Mesenchymal stem cell (in vitro differentiated cells and primary cell): ENCODE measurements around the gene LIFR.

Source experiments
- DNase-seq: peaks from one replicate; pipeline ENCODE4 v3.0.0-alpha.2; 2013
- H2AFZ ChIP-seq: one replicate; pipeline ENCODE4 v1.6.1; 2013; ENCODE audit warnings: low read depth, mild to moderate bottlenecking, control low read depth, inconsistent platforms, low read length, moderate library complexity
- H2AK5ac ChIP-seq: 2 replicates; pipeline ENCODE4 v1.6.1; 2013; ENCODE audit warnings: low read length, moderate library complexity, mild to moderate bottlenecking, inconsistent platforms; ENCODE audit not compliant: severe bottlenecking
- H2BK120ac ChIP-seq: one replicate; pipeline ENCODE4 v1.6.1; 2013; ENCODE audit warnings: low read depth, mild to moderate bottlenecking, inconsistent platforms, low read length, moderate library complexity
- H2BK12ac ChIP-seq, 2 experiments: one replicate each; pipeline ENCODE4 v1.6.1; 2013; ENCODE audit warnings: inconsistent platforms in 2 of 2, low read length in 2 of 2, mild to moderate bottlenecking in 2 of 2, moderate library complexity in 2 of 2, control low read depth in 1 of 2
- H2BK15ac ChIP-seq: one replicate; pipeline ENCODE4 v1.6.1; 2013; ENCODE audit warnings: mild to moderate bottlenecking, low read depth, inconsistent platforms; ENCODE audit not compliant: poor library complexity, severe bottlenecking
- H2BK5ac ChIP-seq: 2 replicates; pipeline ENCODE4 v1.6.1; 2013; ENCODE audit warnings: low read depth, mild to moderate bottlenecking, low read length, control low read depth, inconsistent platforms; ENCODE audit not compliant: poor library complexity, severe bottlenecking
- H3K14ac ChIP-seq, 2 experiments: one replicate each; pipeline ENCODE4 v1.6.1; 2013; ENCODE audit warnings: inconsistent platforms in 2 of 2, low read length in 2 of 2, control low read depth in 1 of 2, mild to moderate bottlenecking in 1 of 2, moderate library complexity in 1 of 2
- H3K18ac ChIP-seq, 2 experiments: one replicate each; pipeline ENCODE4 v1.6.1; 2013; ENCODE audit warnings: inconsistent platforms in 2 of 2, low read length in 2 of 2, control low read depth in 1 of 2, low read depth in 1 of 2, mild to moderate bottlenecking in 1 of 2
- H3K23ac ChIP-seq, 2 experiments: one replicate each; pipeline ENCODE4 v1.6.1; 2013; ENCODE audit warnings: inconsistent platforms in 2 of 2, low read length in 2 of 2, mild to moderate bottlenecking in 2 of 2, moderate library complexity in 2 of 2, control low read depth in 1 of 2
- H3K27ac ChIP-seq: 2 replicates; pipeline ENCODE4 v1.5.1; 2013; ENCODE audit warnings: mild to moderate bottlenecking, moderate library complexity, low read length, control low read depth, inconsistent platforms; ENCODE audit not compliant: poor library complexity, severe bottlenecking
- H3K27me3 ChIP-seq, 2 experiments: 2 replicates each; pipeline versions ENCODE4 v1.6.1 to v1.7.0; 2013; ENCODE audit warnings: low read length in 2 of 2, mild to moderate bottlenecking in 2 of 2, moderate library complexity in 2 of 2, control low read depth in 1 of 2, inconsistent platforms in 1 of 2; ENCODE audit not compliant: control insufficient read depth in 1 of 2, insufficient read depth in 1 of 2
- H3K36me3 ChIP-seq, 2 experiments: 2 replicates each; pipeline versions ENCODE4 v1.6.1 to v1.7.0; 2013; ENCODE audit warnings: low read length in 2 of 2, control low read depth in 1 of 2, inconsistent platforms in 1 of 2, low read depth in 1 of 2, mild to moderate bottlenecking in 1 of 2; ENCODE audit not compliant: insufficient read depth in 2 of 2, control insufficient read depth in 1 of 2
- H3K4ac ChIP-seq, 2 experiments: one replicate each; pipeline ENCODE4 v1.6.1; 2013; ENCODE audit warnings: inconsistent platforms in 2 of 2, low read length in 2 of 2, mild to moderate bottlenecking in 2 of 2, moderate library complexity in 2 of 2, control low read depth in 1 of 2, low read depth in 1 of 2
- H3K4me1 ChIP-seq: 2 replicates; pipeline ENCODE4 v1.6.1; 2013; ENCODE audit warnings: low read depth, low read length, control low read depth; ENCODE audit not compliant: control insufficient read depth, insufficient read depth
- H3K4me2 ChIP-seq: 2 replicates; pipeline ENCODE4 v1.6.1; 2013; ENCODE audit warnings: low read length, mild to moderate bottlenecking, inconsistent platforms; ENCODE audit not compliant: poor library complexity, severe bottlenecking
- H3K4me3 ChIP-seq, 2 experiments: 2 replicates each; pipeline versions ENCODE4 v1.5.1 to v1.7.0; 2013; ENCODE audit warnings: low read length in 2 of 2, mild to moderate bottlenecking in 2 of 2, control low read depth in 1 of 2, low read depth in 1 of 2; ENCODE audit not compliant: insufficient read depth in 1 of 2
- H3K79me1 ChIP-seq: replicated peaks from 2 replicates; pipeline ENCODE4 v1.6.1; 2013; ENCODE audit warnings: mild to moderate bottlenecking, control low read depth, low read length, inconsistent platforms; ENCODE audit not compliant: poor library complexity, severe bottlenecking
- H3K9ac ChIP-seq: 2 replicates; pipeline ENCODE4 v1.7.0; 2013; ENCODE audit warnings: mild to moderate bottlenecking, low read length, moderate library complexity
- H3K9me3 ChIP-seq: 2 replicates; pipeline ENCODE4 v1.7.0; 2013; ENCODE audit warnings: mild to moderate bottlenecking, low read length; ENCODE audit not compliant: control insufficient read depth
- H4K8ac ChIP-seq: one replicate; pipeline ENCODE4 v1.6.1; 2013; ENCODE audit warnings: inconsistent platforms, mild to moderate bottlenecking, low read length, moderate library complexity
- H4K91ac ChIP-seq: one replicate; pipeline ENCODE4 v1.6.1; 2013; ENCODE audit warnings: mild to moderate bottlenecking, low read length, inconsistent platforms
- WGBS: methylation state at CpG from one replicate; pipeline ENCODE4 v1.1.7; 2013; ENCODE audit warnings: mixed read lengths; 5-methylcytosine and 5-hydroxymethylcytosine counted together

The LIFR gene

DNA sequence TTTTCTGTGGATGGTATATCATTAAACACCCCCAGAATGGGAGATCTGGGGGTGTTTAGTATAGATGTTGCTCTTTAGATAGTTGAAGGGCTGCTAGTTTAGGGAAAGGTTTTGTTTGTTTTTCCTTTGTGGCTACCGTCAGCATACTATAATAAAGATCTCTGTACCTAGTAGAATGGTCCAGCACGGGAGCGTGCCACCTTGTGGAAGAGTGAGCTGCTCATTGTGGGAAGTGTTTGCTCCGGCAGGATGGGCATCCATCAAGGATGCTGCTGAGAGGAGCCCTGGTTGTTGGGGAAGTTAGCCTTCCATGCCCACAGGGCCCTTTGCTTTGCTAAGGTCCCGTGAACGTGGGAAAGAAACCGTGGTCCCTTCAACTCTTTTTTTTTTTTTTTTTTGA, 113.1 kb downstream of the LIFR start:
- no peaks in the 10 kb centered on the region for H3K36me3 ChIP-seq
- 97% methylated on average over 6 of the region's 7 CpGs for WGBS

DNA sequence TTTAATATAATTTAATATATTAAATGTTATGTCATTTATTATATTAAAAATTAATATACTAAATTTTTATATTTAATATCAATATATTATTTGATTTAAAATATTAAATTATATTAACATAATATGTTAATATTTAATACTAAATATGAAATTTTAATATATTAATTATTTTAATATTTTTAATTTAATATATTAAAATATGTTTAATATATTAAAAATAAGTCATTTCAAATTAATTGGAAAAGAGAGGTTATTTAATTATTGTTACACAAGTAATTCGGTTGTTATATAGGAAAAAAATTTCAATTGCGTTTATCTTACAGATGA, 114.2 kb downstream of the LIFR start:
- no peak overlapping the region for H2BK15ac ChIP-seq
- H2BK5ac ChIP-seq, result no peak overlapping the region
- no peak for DNase-seq
- H3K27me3 ChIP-seq, result peaks cover 0 to 8% of the 10 kb centered on the region in 2 experiments
- H2AFZ ChIP-seq, result no peak overlapping the region
- H3K27ac ChIP-seq, result no peak overlapping the region
- H3K79me1 ChIP-seq, result no peaks in the 10 kb centered on the region
- H4K91ac ChIP-seq, result no peak overlapping the region
- no peak overlapping the region for H2AK5ac ChIP-seq
- H3K4me3 ChIP-seq, result no peak overlapping the region
- no peak overlapping the region for H2BK120ac ChIP-seq
- no peak overlapping the region for H3K14ac ChIP-seq
- no peak overlapping the region for H3K4ac ChIP-seq
- WGBS, result no CpG with 5 or more reads among the region's 2 CpGs
- no peak overlapping the region for H3K18ac ChIP-seq
- H3K36me3 ChIP-seq, result no peaks in the 10 kb centered on the region
- H4K8ac ChIP-seq, result no peak overlapping the region
- H3K9ac ChIP-seq, result no peak overlapping the region
- no peaks in the 10 kb centered on the region for H3K9me3 ChIP-seq
- H3K23ac ChIP-seq, result no peak overlapping the region
- H3K4me2 ChIP-seq, result no peak overlapping the region
- no peak overlapping the region for H2BK12ac ChIP-seq
- H3K4me1 ChIP-seq, result peaks cover 5% of the 10 kb centered on the region

More for the DNA sequence above, 113.1 kb downstream of the LIFR start:
- no peak overlapping the region for H3K27ac ChIP-seq
- no peaks in the 10 kb centered on the region for H3K9me3 ChIP-seq
- H4K91ac ChIP-seq, result no peak overlapping the region
- no peak overlapping the region for H2AFZ ChIP-seq
- H3K14ac ChIP-seq, result no peak overlapping the region
- H3K4ac ChIP-seq, result no peak overlapping the region
- H2BK15ac ChIP-seq, result no peak overlapping the region
- no peak overlapping the region for H3K23ac ChIP-seq
- H3K27me3 ChIP-seq, result peaks cover 0 to 8% of the 10 kb centered on the region in 2 experiments
- no peak overlapping the region for H2BK120ac ChIP-seq
- no peaks in the 10 kb centered on the region for H3K79me1 ChIP-seq
- H3K4me2 ChIP-seq, result no peak overlapping the region
- H3K9ac ChIP-seq, result no peak overlapping the region
- H4K8ac ChIP-seq, result no peak overlapping the region
- no peak overlapping the region for H3K4me3 ChIP-seq
- no peak overlapping the region for H2BK5ac ChIP-seq
- DNase-seq, result no peak
- no peak overlapping the region for H3K18ac ChIP-seq
- H3K4me1 ChIP-seq, result peaks cover 5% of the 10 kb centered on the region
- H2BK12ac ChIP-seq, result no peak overlapping the region
- no peak overlapping the region for H2AK5ac ChIP-seq

DNA sequence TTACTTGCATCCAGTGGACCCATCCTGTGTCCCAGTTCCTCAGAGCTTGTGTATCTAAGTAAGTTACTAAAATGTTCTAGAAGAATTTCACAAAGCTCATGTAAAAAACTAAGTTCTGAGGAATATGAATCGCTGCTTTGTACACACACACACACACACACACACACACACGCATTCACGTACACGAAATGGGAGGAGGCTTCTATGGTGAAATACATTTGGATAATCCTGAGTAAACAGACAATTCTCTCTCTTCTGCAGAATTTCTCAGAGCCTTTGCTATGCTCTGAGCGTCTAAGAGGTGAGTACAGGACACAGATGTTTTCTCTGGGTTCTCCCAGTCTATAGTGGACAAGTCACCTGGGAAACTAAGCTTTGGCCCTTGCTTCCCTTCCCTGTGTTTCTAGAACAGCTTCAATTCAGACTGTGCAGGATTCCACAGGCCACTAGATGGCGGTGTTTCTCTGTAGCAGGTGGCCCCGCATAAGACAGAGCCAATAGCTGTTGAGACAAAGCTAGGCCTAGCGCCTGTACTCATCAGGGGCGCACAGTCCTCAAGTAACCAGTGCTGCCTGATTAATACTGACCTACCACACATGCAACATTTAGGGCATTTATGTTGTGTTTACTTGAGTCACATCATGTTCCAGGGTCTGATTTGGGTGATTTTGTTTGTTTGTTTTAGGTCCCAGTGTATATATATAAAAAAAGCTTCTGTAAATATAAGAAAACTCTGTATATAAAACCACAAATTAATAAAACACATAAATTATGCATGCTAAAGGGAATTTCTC, 114.8 kb downstream of the LIFR start:
- peak; percentile 93 for DNase-seq
- Histone ChIP-seq H2AK5ac (no peak overlapping the region), H2BK15ac (no peak overlapping the region), H3K27me3 (peaks cover 0 to 8% of the 10 kb centered on the region in 2 experiments), H3K14ac (no peak overlapping the region), H3K4me2 (no peak overlapping the region), H2BK5ac (no peak overlapping the region), H3K9me3 (no peaks in the 10 kb centered on the region), H4K8ac (no peak overlapping the region), H3K9ac (peak overlapping the region; percentile 47), H2BK12ac (peak overlapping the region in 1 of 2 experiments; percentile 43), H3K18ac (no peak overlapping the region), H3K36me3 (no peaks in the 10 kb centered on the region), H3K27ac (no peak overlapping the region), H4K91ac (no peak overlapping the region), H2BK120ac (no peak overlapping the region), H3K4me3 (no peak overlapping the region), H3K23ac (no peak overlapping the region), H3K4ac (peak overlapping the region in 1 of 2 experiments; percentile 16), H2AFZ (no peak overlapping the region), H3K4me1 (peaks cover 8% of the 10 kb centered on the region), H3K79me1 (no peaks in the 10 kb centered on the region)
- 5% methylated on average over 4 of the region's 9 CpGs for WGBS

DNA sequence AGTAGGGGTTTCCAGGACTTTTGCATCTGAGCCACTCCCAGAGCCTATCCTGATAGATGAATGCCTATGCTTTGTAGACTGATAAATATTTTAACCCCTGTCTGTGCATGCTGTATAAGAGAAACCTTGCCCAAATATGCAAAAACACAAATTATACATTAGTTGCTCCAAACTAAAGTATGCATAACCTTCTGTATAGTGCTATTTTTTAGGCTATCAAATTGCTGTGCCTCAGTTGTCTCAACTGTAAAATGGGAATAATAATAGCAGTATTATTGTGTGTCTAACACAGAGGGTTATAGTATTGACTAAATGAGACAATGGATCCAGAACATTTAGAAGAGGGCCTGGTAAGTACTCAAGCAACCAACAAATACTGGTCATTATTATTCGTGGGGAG, 117.7 kb downstream of the LIFR start:
- Histone ChIP-seq H3K18ac (no peak overlapping the region), H2BK5ac (no peak overlapping the region), H2BK120ac (no peak overlapping the region), H3K27ac (no peak overlapping the region), H2AK5ac (no peak overlapping the region), H3K4me2 (no peak overlapping the region), H3K79me1 (no peaks in the 10 kb centered on the region), H3K27me3 (peaks cover 0 to 8% of the 10 kb centered on the region in 2 experiments), H2BK15ac (no peak overlapping the region), H4K91ac (no peak overlapping the region), H4K8ac (no peak overlapping the region), H3K36me3 (no peaks in the 10 kb centered on the region), H3K4me3 (no peak overlapping the region), H3K23ac (no peak overlapping the region), H2BK12ac (no peak overlapping the region), H3K9me3 (no peaks in the 10 kb centered on the region), H2AFZ (no peak overlapping the region), H3K9ac (no peak overlapping the region), H3K4ac (no peak overlapping the region), H3K14ac (no peak overlapping the region), H3K4me1 (peaks cover 16% of the 10 kb centered on the region)
- DNase-seq, result no peak
- 96% methylated on average over 1 of the region's 1 CpG for WGBS
